B cell (primary cell): ENCODE data around the gene RSPH6A. TPM values are rescaled to one million over a fixed set of nuclear protein-coding genes. Genes with fewer than 3 reads are reported as not detected.

Experiments used
- ATAC-seq: fragments of 200-7000 bp; cut with Tn5 transposase; one replicate; pipeline ENCODE4 v1.10.0; 2021; ENCODE audit warnings: low read depth, mild to moderate bottlenecking, moderate number of reproducible peaks, moderate library complexity
- CTCF ChIA-PET: fragments of 350-600 bp; sonication (Branson Sonifier 250); formaldehyde crosslinking; loops from one replicate; lab custom pipeline; 2021; ENCODE audit warnings: antibody characterized with exemption, inconsistent platforms; lab: Charles Lee
- POLR2A ChIA-PET: fragments of 350-600 bp; sonication (Branson Sonifier 250); formaldehyde crosslinking; loops from one replicate; lab custom pipeline; 2021; ENCODE audit warnings: antibody characterized with exemption; lab: Charles Lee
- DNase-seq: peaks from one replicate; pipeline ENCODE4 v3.0.0; 2013
- H2AFZ ChIP-seq: 2 replicates; pipeline ENCODE4 v1.6.1; 2012; ENCODE audit warnings: mild to moderate bottlenecking, low read depth, low read length; ENCODE audit not compliant: insufficient read depth, poor library complexity, severe bottlenecking
- H3K27ac ChIP-seq, 2 donors: 1 replicate in 1 of 2; 2 replicates in 1 of 2; pipeline ENCODE4 v1.5.1; 2012 to 2013; ENCODE audit warnings: low read length in 2 of 2, mild to moderate bottlenecking in 2 of 2, moderate library complexity in 1 of 2
- H3K27me3 ChIP-seq, 4 experiments: fragments of 200-600 bp in 1 of 4; sonication (generic) in 1 of 4; replicated peaks in 1 of 4; 1 replicate in 2 of 4; 2 replicates in 2 of 4; pipeline versions ENCODE4 v1.6.1 to v1.7.0; 2013 to 2016; ENCODE audit warnings: low read length in 3 of 4, mild to moderate bottlenecking in 2 of 4, mixed read lengths in 1 of 4, moderate library complexity in 1 of 4; ENCODE audit not compliant: insufficient read depth in 4 of 4, control insufficient read depth in 3 of 4; ENCODE audit errors: control extremely low read depth in 1 of 4
- H3K36me3 ChIP-seq, 2 experiments: replicated peaks in 1 of 2; 1 replicate in 1 of 2; 2 replicates in 1 of 2; pipeline versions ENCODE4 v1.6.1 to v1.7.1; 2013; ENCODE audit warnings: low read length in 1 of 2; ENCODE audit not compliant: insufficient read depth in 2 of 2, control insufficient read depth in 1 of 2; ENCODE audit errors: control extremely low read depth in 1 of 2, extremely low read depth in 1 of 2
- H3K4me1 ChIP-seq, 2 donors: fragments of 200-600 bp in 1 of 2; sonication (generic) in 1 of 2; 1 replicate in 1 of 2; 2 replicates in 1 of 2; pipeline versions ENCODE4 v1.5.1 to v1.6.1; 2013 to 2017; ENCODE audit warnings: low read length in 2 of 2; ENCODE audit not compliant: control insufficient read depth in 2 of 2, insufficient read depth in 2 of 2
- H3K4me2 ChIP-seq: replicated peaks from 2 replicates; pipeline ENCODE3; 2012; ENCODE audit warnings: mild to moderate bottlenecking, low read depth, low read length; ENCODE audit not compliant: poor library complexity, severe bottlenecking
- H3K4me3 ChIP-seq, 5 experiments: fragments of 200-600 bp in 1 of 5; sonication (generic) in 1 of 5; 1 replicate in 3 of 5; 2 replicates in 2 of 5; pipeline versions ENCODE4 v1.5.1 to v1.7.0; 2011 to 2016; ENCODE audit warnings: low read length in 4 of 5, mild to moderate bottlenecking in 4 of 5, low read depth in 2 of 5, control low read depth in 1 of 5, moderate library complexity in 1 of 5; ENCODE audit not compliant: insufficient read depth in 1 of 5; ENCODE audit errors: control extremely low read depth in 1 of 5, extremely low read depth in 1 of 5
- H3K79me2 ChIP-seq: fragments of 200-600 bp; sonication (generic); one replicate; pipeline ENCODE4 v1.6.0; 2016; ENCODE audit warnings: low read length; ENCODE audit not compliant: control insufficient read depth, insufficient read depth
- H3K9ac ChIP-seq: fragments of 200-600 bp; sonication (generic); 2 replicates; pipeline ENCODE4 v1.6.1; 2017; ENCODE audit warnings: mild to moderate bottlenecking, low read length, moderate library complexity
- H3K9me3 ChIP-seq, 3 donors: one replicate each; pipeline versions ENCODE4 v1.6.1 to v1.7.1; 2013; ENCODE audit warnings: low read length in 2 of 3; ENCODE audit not compliant: control insufficient read depth in 2 of 3, insufficient read depth in 1 of 3; ENCODE audit errors: control extremely low read depth in 1 of 3
- H4K20me1 ChIP-seq: 2 replicates; pipeline ENCODE4 v1.6.0; 2012; ENCODE audit warnings: mild to moderate bottlenecking, low read length; ENCODE audit not compliant: insufficient read depth, control insufficient read depth, poor library complexity, severe bottlenecking
- H3K27ac Mint-ChIP-seq: one replicate; pipeline ENCODE4 v1.8.0; 2021; ENCODE audit warnings: mixed read lengths
- H3K27me3 Mint-ChIP-seq: one replicate; pipeline ENCODE4 v1.8.0; 2021; ENCODE audit warnings: mixed read lengths
- H3K4me1 Mint-ChIP-seq: one replicate; pipeline ENCODE4 v1.8.0; 2021; ENCODE audit warnings: mixed read lengths
- H3K4me3 Mint-ChIP-seq: one replicate; pipeline ENCODE4 v1.8.0; 2021; ENCODE audit warnings: mixed read lengths
- H3K9me3 Mint-ChIP-seq: one replicate; pipeline ENCODE4 v1.8.0; 2022; ENCODE audit warnings: mixed read lengths; ENCODE audit not compliant: insufficient read depth
- EZH2 ChIP-seq: IDR thresholded peaks from 2 replicates; pipeline ENCODE4 v1.6.1; 2012; ENCODE audit warnings: borderline replicate concordance, low read depth, mild to moderate bottlenecking, moderate library complexity, low read length; ENCODE audit not compliant: insufficient read depth, poor library complexity, severe bottlenecking
- WGBS: methylation state at CpG from one replicate; pipeline ENCODE4 v1.1.5; 2013; ENCODE audit warnings: missing lambda C conversion rate; ENCODE audit not compliant: insufficient coverage; 5-methylcytosine and 5-hydroxymethylcytosine counted together
- intact Hi-C: fragments of 100-400 bp; cut with micrococcal nuclease; formaldehyde crosslinking; loops from one replicate; pipeline ENCODE4 v1.10.0; 2022
- polyA plus RNA-seq: library from polyadenylated mRNA; depleted of rRNA; stranded (reverse); fragments of >200 nt; gene quantifications from 2 replicates; pipeline ENCODE4 v1.2.3, GENCODE V29; 2012
- total RNA-seq, 2 donors: library from RNA; stranded (reverse); fragments of 120-200 nt in 1 of 2; gene quantifications; 1 replicate in 1 of 2; 2 replicates in 1 of 2; pipeline versions ENCODE4 v1.2.3 to v1.2.4, GENCODE V29; 2013 to 2022
- TF ChIP-seq, protein P1 (sequence below): fragments of 200-600 bp; IDR thresholded peaks from one replicate; pipeline ENCODE4 v1.8.0; 2022; ENCODE audit warnings: antibody characterized with exemption, mild to moderate bottlenecking

RSPH6A gene
- total and polyA plus RNA-seq, 2 donors (not counting 1 experiment from before 2014, with no cell fraction given) = 0.03 to 0.62 TPM

DNA sequence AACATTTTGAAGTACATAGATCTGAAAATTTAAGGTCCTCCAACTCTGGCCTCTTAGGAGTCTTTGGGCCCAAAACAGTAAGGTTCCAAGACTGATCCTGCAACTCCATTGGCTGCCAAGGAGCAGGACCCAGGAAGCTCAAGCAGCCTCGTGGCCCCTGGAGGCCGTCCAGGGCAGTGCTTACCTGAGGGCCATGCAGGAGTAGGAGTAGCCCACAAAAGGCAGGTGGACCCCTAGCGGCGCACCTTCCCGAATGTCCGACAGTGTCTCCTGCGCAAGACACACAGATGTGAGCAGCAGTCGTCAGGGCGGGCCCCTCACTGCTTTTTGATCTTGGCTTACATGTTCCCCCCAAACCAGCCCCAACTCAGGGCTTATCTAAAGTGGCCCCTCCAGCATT is 40.3 kb downstream of the RSPH6A start:
- Mint-ChIP-seq H3K27me3 (peaks cover 9% of the 10 kb centered on the region), H3K9me3 (no peaks in the 10 kb centered on the region), H3K4me1 (peaks cover 35% of the 10 kb centered on the region), H3K27ac (no peak overlapping the region), H3K4me3 (no peak overlapping the region)
- Histone ChIP-seq H3K9ac (no peak overlapping the region), H3K36me3 (peaks cover 0 to 11% of the 10 kb centered on the region in 2 experiments), H3K79me2 (no peaks in the 10 kb centered on the region), H3K27ac (no peak overlapping the region), H3K27me3 (peaks cover 0 to 10% (median under 1%) of the 10 kb centered on the region in 4 experiments), H4K20me1 (peaks cover 25% of the 10 kb centered on the region), H3K4me3 (no peak overlapping the region), H3K4me1 (peaks cover 19 to 30% of the 10 kb centered on the region in 2 donors), H2AFZ (no peak overlapping the region), H3K4me2 (no peak overlapping the region), H3K9me3 (peaks cover 0 to 1% (median 0%) of the 10 kb centered on the region in 3 donors)
- ChIA-PET POLR2A (no interaction called here), CTCF (interaction anchor here (8.3 kb wide), 1 partner anchor 25 kb away, joined by 302 read pairs; no protein-coding TSS in a partner anchor)
- intact Hi-C loops = no loop called here
- no peak for TF ChIP-seq EZH2
- TF ChIP-seq, protein P1, sequence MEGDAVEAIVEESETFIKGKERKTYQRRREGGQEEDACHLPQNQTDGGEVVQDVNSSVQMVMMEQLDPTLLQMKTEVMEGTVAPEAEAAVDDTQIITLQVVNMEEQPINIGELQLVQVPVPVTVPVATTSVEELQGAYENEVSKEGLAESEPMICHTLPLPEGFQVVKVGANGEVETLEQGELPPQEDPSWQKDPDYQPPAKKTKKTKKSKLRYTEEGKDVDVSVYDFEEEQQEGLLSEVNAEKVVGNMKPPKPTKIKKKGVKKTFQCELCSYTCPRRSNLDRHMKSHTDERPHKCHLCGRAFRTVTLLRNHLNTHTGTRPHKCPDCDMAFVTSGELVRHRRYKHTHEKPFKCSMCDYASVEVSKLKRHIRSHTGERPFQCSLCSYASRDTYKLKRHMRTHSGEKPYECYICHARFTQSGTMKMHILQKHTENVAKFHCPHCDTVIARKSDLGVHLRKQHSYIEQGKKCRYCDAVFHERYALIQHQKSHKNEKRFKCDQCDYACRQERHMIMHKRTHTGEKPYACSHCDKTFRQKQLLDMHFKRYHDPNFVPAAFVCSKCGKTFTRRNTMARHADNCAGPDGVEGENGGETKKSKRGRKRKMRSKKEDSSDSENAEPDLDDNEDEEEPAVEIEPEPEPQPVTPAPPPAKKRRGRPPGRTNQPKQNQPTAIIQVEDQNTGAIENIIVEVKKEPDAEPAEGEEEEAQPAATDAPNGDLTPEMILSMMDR = no peak
- ATAC-seq (no peak), DNase-seq (no peak)
- WGBS = 96% methylated on average over 9 of the region's 9 CpGs

DNA sequence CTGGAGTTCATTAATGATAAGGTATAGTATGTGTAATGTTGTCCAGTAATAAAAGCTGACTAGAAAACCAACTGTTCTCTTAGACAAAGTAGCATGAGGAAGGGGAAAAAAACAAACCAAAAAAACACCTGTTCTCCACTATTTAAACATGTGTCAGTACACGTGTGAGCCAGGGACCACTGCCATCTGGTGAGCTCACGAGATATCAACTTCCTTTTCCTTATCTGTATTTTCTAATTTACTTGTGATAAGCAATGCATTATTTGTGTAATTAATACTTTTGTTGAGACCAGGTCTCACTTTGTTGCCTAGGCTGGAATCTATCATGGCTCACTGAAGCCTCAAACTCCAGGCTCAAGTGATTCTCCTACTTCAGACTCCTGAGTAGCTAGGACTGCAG is 41.7 kb downstream of the RSPH6A start:
- H3K36me3 ChIP-seq = peaks cover 0 to 11% of the 10 kb centered on the region in 2 experiments
- no peak overlapping the region for H2AFZ ChIP-seq
- H3K4me2 ChIP-seq = no peak overlapping the region
- H3K27ac Mint-ChIP-seq = no peak overlapping the region
- intact Hi-C loops = no loop called here
- H3K9ac ChIP-seq = no peak overlapping the region
- H3K79me2 ChIP-seq = no peaks in the 10 kb centered on the region
- TF ChIP-seq, protein P1 = no peak
- no peak for TF ChIP-seq EZH2
- ChIA-PET CTCF (interaction anchor here (0.7 to 8.3 kb wide), 4 partner anchors 13 to 109 kb away, joined by 3 to 302 read pairs (median 4); no protein-coding TSS in a partner anchor), POLR2A (interaction anchor here (0.6 kb wide), 2 partner anchors 35 to 67 kb away, joined by 3 to 5 read pairs; no protein-coding TSS in a partner anchor)
- no peak overlapping the region for H3K4me3 ChIP-seq
- no peaks in the 10 kb centered on the region for H3K27me3 ChIP-seq
- H3K4me3 Mint-ChIP-seq = no peak overlapping the region
- peaks cover 12% of the 10 kb centered on the region for H4K20me1 ChIP-seq
- H3K27me3 Mint-ChIP-seq = no peaks in the 10 kb centered on the region
- WGBS = no CpG with 5 or more reads among the region's 2 CpGs
- no peak overlapping the region for H3K27ac ChIP-seq
- DNase-seq = no peak
- H3K4me1 ChIP-seq = peaks cover 5 to 25% of the 10 kb centered on the region in 2 donors
- H3K9me3 ChIP-seq = no peaks in the 10 kb centered on the region
- H3K4me1 Mint-ChIP-seq = peaks cover 27% of the 10 kb centered on the region
- H3K9me3 Mint-ChIP-seq = no peaks in the 10 kb centered on the region
- ATAC-seq = no peak
